ENCODE data around the gene KLHL10. TPM values are rescaled to one million over a fixed set of nuclear protein-coding genes. Genes with fewer than 3 reads are reported as not detected.

The KLHL10 gene
- total and polyA plus RNA-seq, 9 donors = 0.13 to 0.60 (median 0.23) TPM

DNA sequence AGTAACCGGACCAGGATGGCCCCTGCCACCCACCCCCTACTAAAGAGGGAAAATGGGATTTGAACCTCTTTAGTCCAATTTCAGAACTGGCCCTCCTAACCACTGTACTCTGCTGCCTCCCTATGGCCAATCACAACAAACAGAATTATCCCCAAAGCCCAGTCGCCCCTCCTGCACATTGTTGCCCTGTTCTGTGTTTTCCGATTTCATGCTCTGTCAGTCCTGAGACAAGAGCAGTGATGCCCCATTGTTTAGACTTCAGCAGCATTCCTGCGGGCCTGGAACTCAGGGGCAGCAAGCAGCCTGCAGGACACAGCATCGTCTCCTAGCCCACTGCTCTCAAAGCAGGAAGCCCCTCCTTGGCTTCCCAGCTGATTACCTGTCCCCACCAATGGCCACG is 48.1 kb downstream of the KLHL10 start:
- no peak for DNase-seq
- Histone ChIP-seq H3K9me3 (no peaks in the 10 kb centered on the region), H3K4me3 (no peak overlapping the region), H3K27me3 (no peaks in the 10 kb centered on the region), H3K36me3 (no peaks in the 10 kb centered on the region), H3K4me1 (ENCODE audit: insufficient read depth) (no peaks in the 10 kb centered on the region), H3K27ac (no peak overlapping the region)
- intact Hi-C loops (cut with DNase I) = no loop called here
- WGBS, 3 donors = 74 to 82% (median 76%) methylated on average over 6 of the region's 6 CpGs
- no peak for TF ChIP-seq POLR2A (IDR thresholded peaks at IDR 0.05)
- TF ChIP-seq, protein P1, sequence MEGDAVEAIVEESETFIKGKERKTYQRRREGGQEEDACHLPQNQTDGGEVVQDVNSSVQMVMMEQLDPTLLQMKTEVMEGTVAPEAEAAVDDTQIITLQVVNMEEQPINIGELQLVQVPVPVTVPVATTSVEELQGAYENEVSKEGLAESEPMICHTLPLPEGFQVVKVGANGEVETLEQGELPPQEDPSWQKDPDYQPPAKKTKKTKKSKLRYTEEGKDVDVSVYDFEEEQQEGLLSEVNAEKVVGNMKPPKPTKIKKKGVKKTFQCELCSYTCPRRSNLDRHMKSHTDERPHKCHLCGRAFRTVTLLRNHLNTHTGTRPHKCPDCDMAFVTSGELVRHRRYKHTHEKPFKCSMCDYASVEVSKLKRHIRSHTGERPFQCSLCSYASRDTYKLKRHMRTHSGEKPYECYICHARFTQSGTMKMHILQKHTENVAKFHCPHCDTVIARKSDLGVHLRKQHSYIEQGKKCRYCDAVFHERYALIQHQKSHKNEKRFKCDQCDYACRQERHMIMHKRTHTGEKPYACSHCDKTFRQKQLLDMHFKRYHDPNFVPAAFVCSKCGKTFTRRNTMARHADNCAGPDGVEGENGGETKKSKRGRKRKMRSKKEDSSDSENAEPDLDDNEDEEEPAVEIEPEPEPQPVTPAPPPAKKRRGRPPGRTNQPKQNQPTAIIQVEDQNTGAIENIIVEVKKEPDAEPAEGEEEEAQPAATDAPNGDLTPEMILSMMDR (IDR thresholded peaks at IDR 0.05) = no peak
- TF ChIP-seq EP300 (IDR thresholded peaks at IDR 0.05) = no peak

DNA sequence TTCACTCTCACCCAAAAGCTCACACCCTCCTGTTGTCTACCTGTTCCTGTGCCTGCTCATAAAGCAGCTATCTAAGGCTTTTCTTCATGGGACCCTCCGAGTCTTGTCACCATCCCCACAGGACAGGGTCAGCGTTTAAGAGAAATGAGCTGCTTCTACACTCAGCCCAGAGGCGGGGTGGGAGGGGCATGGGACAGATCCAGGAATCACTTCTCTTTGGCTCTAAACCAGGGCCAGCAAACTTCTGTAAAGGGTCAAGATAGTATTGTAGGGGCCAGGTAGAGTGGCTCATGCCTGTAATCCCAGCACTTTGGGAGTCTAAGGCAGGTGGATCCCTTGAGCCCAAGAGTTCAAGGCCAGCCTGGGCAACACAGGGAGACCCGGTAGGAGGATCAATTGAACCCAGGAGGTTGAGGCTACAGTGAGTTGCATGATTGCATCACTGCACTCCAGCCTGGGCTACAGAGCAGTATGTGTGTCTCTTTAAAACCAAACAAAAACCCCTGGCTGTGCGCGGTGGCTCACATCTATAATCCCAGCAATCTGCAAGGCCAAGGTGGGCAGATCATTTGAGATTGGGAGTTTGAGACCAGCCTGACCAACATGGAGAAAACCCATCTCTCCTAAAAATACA is 50.8 kb downstream of the KLHL10 start:
- no peaks in the 10 kb centered on the region for H3K27me3 ChIP-seq
- intact Hi-C loops (cut with DNase I) = no loop called here
- no peak for DNase-seq
- no peak overlapping the region for H3K27ac ChIP-seq
- H3K4me1 ChIP-seq (ENCODE audit: insufficient read depth) = no peaks in the 10 kb centered on the region
- no peaks in the 10 kb centered on the region for H3K9me3 ChIP-seq
- H3K4me3 ChIP-seq = no peak overlapping the region
- H3K36me3 ChIP-seq = no peaks in the 10 kb centered on the region
- 68 to 86% (median 86%) methylated on average over 6 of the region's 6 CpGs for WGBS, 3 donors
- TF ChIP-seq, protein P1 (IDR thresholded peaks at IDR 0.05) = no peak
- TF ChIP-seq EP300 (IDR thresholded peaks at IDR 0.05) = no peak
- no peak for TF ChIP-seq POLR2A (IDR thresholded peaks at IDR 0.05)

DNA sequence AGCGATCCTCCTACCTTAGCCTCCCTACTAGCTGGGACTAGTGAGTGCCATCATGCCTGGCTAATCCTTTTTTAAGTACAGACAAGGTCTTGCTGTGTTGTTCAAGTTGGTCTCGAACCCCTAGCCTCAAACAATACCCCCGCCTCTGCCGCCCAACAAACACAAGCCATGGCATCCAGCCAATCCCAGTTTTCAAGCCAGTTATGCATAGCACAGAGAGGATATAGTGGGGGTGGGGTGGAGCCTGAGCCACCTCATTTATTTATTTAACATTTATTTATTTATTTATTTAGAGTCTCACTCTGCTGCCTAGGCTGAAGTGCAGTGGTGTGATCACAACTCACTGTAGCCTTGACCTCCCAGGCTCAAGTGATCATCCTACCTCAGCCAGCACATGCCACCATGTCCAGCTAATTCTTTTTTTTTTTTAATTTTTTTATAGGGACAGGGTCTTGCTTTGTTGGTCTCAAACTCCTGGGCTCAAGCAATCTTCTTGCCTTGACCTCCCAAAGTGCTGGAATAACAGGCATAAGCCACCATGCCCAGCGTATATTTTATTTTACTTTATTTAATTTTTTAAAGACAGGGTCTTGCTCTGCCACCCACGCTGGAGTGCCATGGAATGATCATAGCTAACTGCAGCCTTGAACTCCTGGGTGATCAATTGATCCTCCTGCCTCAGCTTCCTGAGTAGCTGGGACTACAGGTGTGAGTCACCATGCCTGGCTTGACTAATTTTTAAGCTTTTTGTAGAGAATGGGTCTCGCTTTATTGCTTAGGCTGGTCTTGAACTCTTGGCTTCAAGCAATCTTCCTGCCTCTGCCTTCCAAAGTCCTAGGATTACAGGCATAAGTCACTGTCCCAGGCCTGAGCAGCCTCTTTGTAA is 53.8 kb downstream of the KLHL10 start:
- TF ChIP-seq, protein P1 (IDR thresholded peaks at IDR 0.05) = no peak
- no peak for TF ChIP-seq EP300 (IDR thresholded peaks at IDR 0.05)
- no peak for TF ChIP-seq POLR2A (IDR thresholded peaks at IDR 0.05)
- Histone ChIP-seq H3K4me1 (ENCODE audit: insufficient read depth) (peaks cover 3% of the 10 kb centered on the region), H3K4me3 (no peak overlapping the region), H3K9me3 (no peaks in the 10 kb centered on the region), H3K36me3 (no peaks in the 10 kb centered on the region), H3K27ac (no peak overlapping the region), H3K27me3 (no peaks in the 10 kb centered on the region)
- 93 to 99% (median 94%) methylated on average over 7 of the region's 7 CpGs for WGBS, 3 donors
- intact Hi-C loops (cut with DNase I) = no loop called here
- DNase-seq = no peak

DNA sequence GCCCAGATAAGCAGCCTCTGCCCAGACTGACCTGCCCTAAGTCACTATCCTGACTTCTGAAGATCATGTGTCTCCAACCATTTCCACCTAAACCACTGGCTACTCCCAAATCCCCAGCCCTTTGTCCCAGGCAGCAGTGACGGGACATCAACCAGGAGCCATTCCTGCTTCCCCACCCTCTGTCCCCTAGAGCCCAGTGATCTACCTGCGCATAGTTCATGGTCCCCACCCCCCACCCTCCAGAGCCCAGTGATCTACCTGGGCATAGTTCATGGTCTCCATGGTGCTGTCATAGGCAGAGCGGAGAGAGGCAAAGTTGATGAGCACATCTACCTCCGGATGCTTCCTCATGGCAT is 54.4 kb downstream of the KLHL10 start:
- whole genome bisulfite sequencing, 3 donors = 93 to 99% (median 96%) methylated on average over 4 of the region's 4 CpGs
- no peaks in the 10 kb centered on the region for H3K36me3 ChIP-seq
- no peak for DNase-seq
- TF ChIP-seq EP300 (IDR thresholded peaks at IDR 0.05) = no peak
- TF ChIP-seq POLR2A (IDR thresholded peaks at IDR 0.05) = no peak
- TF ChIP-seq, protein P1 (IDR thresholded peaks at IDR 0.05) = no peak
- intact Hi-C loops (cut with DNase I) = no loop called here
- H3K4me1 ChIP-seq (ENCODE audit: insufficient read depth) = peaks cover 3% of the 10 kb centered on the region
- H3K27ac ChIP-seq = no peak overlapping the region
- H3K4me3 ChIP-seq = no peak overlapping the region
- H3K27me3 ChIP-seq = no peaks in the 10 kb centered on the region
- no peaks in the 10 kb centered on the region for H3K9me3 ChIP-seq

Measured in ovary (tissue), 9 donors.